HG02973 (cell line): ENCODE results near the gene TMEM126A.

Experiments
- ATAC-seq: cut with Tn5 transposase; IDR thresholded peaks from one replicate; pipeline ENCODE4 v1.9.1; 2021; ENCODE audit warnings: moderate library complexity; ENCODE audit not compliant: unreplicated experiment

TMEM126A gene

DNA sequence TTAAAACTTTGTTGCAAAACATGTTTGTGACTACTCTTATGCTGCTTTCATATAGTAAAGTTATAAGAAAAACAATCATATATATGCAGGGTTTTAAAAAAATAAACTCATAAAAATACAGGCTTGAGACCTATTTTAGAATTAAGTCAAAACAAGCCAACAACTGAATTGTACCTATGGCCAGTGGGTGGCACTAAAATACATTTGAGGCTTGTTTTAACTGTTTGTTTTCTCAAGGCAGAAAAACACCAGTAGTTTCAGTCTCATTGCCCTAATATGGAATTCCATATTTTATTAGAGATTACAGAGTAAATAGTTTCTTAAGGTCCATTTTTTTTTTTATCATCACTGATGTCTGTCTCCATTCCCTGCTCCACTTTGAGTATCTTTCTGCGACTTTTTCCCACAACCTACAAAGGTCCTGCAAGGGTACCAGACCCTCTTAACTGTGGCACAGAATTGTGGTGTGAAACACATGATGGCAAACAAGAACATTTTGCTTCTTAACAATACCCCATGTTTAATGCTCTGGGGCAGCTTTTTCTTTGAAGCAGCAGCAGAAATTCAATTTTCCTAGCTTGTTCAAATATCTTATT, 46.7 kb downstream of the TMEM126A start:
- ATAC-seq: no peak

DNA sequence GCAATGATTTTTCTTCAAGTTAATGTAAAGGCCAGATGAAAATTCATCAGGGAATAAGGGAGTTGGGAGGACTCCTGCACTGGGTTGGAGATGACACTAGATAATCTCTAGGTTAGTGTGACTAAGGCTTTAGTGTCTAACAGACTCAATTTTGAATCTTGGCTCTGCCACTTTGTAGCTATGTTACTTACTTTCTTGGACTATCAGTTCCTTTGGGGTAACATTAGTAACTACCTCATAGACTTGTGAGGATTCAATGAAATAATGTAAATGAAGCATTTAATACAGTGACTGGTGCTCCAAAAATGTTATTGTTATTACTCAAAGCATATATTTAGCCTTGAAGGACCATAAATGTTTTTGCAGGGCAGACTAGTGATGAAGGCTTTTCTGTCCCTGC, 47.8 kb downstream of the TMEM126A start:
- ATAC-seq: no peak

DNA sequence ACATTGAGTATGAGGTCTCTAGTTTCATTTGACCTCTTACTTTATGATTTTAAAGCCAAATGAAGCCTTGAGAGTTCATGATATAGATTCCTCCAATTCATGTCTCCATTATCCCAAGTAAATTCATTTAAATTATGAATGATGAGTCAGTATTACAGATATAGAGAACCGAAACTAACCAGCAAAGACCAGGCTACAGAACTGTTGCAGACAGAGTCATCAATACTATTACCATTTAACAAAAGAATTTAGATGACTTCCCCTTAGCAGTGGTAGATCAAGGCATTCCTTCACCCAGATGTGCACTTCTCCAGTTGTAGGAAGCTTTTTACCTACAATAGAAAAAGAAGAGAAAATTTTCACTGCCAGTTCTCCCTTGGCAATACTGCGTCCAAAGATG, 50.0 kb downstream of the TMEM126A start:
- no peak for ATAC-seq

DNA sequence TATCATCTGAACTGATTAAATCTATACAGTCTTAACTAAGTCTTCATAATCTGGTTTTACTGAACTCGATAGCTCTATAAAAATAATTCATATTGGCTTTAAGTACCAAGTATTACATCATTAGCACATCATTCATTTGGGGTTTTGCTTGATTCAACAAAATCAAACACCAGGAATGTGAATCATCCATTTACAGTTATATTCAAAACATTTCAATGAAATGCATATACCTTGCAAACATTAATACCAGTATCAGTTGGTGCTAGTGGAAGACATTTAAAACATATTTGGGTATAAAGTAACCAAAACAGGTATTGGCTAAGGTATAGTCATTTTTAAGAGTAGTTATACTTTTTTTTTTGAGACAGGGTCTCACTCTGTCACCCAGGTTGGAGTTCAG, 50.4 kb downstream of the TMEM126A start:
- ATAC-seq: no peak

DNA sequence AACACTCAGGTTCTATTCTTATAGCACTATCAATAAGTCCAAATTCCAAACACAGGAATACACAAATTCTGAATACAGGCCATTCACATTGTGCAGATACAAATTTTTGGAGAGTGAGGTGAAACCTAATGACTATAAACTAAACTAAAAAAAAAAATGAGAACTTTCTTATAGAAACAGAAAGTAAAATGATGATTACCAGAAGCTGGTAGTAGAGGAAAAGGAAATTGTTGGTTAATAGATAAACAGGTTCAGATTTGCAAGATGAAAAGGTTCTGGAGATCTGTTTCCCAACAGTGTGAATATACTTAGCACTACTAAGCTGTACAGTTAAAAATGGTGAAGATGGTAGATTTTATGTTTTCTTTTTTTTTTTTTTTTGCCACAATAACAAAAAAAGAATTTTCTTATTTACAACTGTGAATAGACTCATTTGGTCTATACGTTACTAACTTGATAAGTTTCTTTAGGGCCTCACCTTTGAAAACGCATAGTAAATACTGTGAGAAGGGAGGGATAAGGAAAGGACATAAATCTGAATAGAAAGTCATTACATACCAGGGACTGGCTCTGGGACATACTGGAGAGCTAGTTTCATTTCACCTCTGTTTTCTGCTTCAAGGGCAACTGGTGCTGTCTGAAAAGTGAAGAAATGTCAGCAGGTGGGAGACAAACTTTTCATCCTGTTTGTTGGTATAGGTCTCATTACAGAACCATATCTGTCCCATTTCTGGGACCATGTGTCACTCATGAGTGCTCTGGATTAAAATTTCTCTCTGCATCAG, 52.4 kb downstream of the TMEM126A start:
- ATAC-seq: peak; percentile 92

DNA sequence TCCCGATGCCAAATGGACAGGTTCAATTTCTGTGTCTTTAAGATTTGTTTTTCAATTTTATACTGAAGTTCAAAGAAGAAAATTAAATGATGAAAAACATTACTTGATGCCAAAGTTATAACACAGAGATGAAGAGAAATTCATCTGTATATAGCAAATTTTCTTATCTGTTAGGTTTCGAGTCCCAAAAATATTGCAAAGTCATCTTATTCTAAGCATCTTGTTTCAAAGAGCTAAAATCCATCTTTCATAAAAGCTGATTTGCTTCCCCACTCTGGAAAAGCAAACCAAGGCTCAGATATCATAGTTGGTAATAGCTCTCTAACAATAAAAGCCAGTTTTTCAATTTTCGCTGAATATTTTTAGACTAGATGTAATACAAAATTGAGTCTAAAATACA, 57.2 kb downstream of the TMEM126A start:
- no peak for ATAC-seq

DNA sequence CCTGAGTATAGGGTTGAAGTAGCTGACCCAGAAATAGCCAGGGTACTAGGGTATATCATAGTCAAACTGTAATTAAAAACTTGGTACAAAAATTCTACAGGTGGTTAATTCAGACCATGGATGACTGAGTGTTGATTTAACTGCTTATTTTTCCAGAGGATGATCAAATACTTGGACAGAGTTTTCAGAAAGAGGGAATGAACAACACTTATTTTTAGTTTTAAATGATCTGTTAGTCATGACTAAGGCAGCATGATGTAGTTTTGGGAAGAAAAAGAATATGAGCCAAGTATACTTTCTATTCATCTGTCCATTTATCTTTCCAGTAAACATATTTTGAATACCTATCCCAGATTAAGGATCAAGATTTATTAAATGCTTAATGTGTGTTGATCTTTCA, 58.0 kb downstream of the TMEM126A start:
- ATAC-seq: no peak
